ENCODE data around the gene TTF1.

GRCh38 chr9:132451276-132451675 is 44.6 kb upstream of the TTF1 start:
- TF ChIP-seq CTCF (IDR thresholded peaks at IDR 0.05), result no peak
- TF ChIP-seq POLR2A (IDR thresholded peaks at IDR 0.05), result no peak

Data from lower leg skin (tissue), 3 donors.